Stimulated activated CD4-positive, alpha-beta T cell treated with anti-CD3 and anti-CD28 coated beads, Interleukin-4, amount 100 ng/mL, for 4 hours (primary cell): ENCODE data around the gene SESN2.

Experiments
- DNase-seq, 2 experiments: peaks; one replicate each; pipeline ENCODE4 v3.0.0-alpha.2; 2020

The SESN2 gene

GRCh38 chr1:28249866-28250295, 9.4 kb upstream of the SESN2 start:
- no peak for DNase-seq

GRCh38 chr1:28256197-28256827, 3.0 kb upstream of the SESN2 start:
- DNase-seq, result no peak

- no peak for DNase-seq
Observed at GRCh38 chr1:28257736-28258135, 1.6 kb upstream of the SESN2 start.

- no peak for DNase-seq
Observed at GRCh38 chr1:28258628-28259251, 578 bp upstream of the SESN2 start.

GRCh38 chr1:28259934-28260802, 850 bp downstream of the SESN2 start:
- peak in 1 of 2 experiments; percentile 43 for DNase-seq

GRCh38 chr1:28260803-28261174, 1.5 kb downstream of the SESN2 start:
- no peak for DNase-seq

GRCh38 chr1:28264897-28265296, 5.6 kb downstream of the SESN2 start:
- no peak for DNase-seq

GRCh38 chr1:28265577-28265976, 6.3 kb downstream of the SESN2 start:
- no peak for DNase-seq

- DNase-seq, result no peak
Observed at GRCh38 chr1:28266920-28267322, 7.6 kb downstream of the SESN2 start.

GRCh38 chr1:28267633-28268032, 8.3 kb downstream of the SESN2 start:
- no peak for DNase-seq

- no peak for DNase-seq
Observed at GRCh38 chr1:28269529-28269928, 10.2 kb downstream of the SESN2 start.

GRCh38 chr1:28272215-28272852, 13.0 kb downstream of the SESN2 start:
- no peak for DNase-seq

- DNase-seq, result no peak
Observed at GRCh38 chr1:28273216-28273860, 14.0 kb downstream of the SESN2 start.

- DNase-seq, result no peak
Observed at GRCh38 chr1:28278763-28279162, 19.4 kb downstream of the SESN2 start.

GRCh38 chr1:28279721-28280120, 20.4 kb downstream of the SESN2 start:
- no peak for DNase-seq

GRCh38 chr1:28280501-28280900, 21.2 kb downstream of the SESN2 start:
- DNase-seq, result no peak

- no peak for DNase-seq
Observed at GRCh38 chr1:28280977-28281381, 21.7 kb downstream of the SESN2 start.

- DNase-seq, result no peak
Observed at GRCh38 chr1:28281608-28282425, 22.5 kb downstream of the SESN2 start.

GRCh38 chr1:28282426-28283407, 23.4 kb downstream of the SESN2 start:
- no peak for DNase-seq

- DNase-seq, result no peak
Observed at GRCh38 chr1:28286111-28286510, 26.8 kb downstream of the SESN2 start.

GRCh38 chr1:28288487-28288886, 29.2 kb downstream of the SESN2 start:
- DNase-seq, result no peak
